NOMO-1 treated with DMSO at 0.1 percent for 48 hours (cell line): Measurements from ENCODE around the gene PGK2.
"Not testable (repeated sequence)": the region's sequence is repeated elsewhere in the genome, so short reads cannot be mapped to it uniquely, and the experiment has no call there.

Experiments
- DNase-seq: peaks from one replicate; lab custom pipeline; 2025; ENCODE audit not compliant: unreplicated experiment; lab: John Stamatoyannopoulos, UW

PGK2 gene

DNA sequence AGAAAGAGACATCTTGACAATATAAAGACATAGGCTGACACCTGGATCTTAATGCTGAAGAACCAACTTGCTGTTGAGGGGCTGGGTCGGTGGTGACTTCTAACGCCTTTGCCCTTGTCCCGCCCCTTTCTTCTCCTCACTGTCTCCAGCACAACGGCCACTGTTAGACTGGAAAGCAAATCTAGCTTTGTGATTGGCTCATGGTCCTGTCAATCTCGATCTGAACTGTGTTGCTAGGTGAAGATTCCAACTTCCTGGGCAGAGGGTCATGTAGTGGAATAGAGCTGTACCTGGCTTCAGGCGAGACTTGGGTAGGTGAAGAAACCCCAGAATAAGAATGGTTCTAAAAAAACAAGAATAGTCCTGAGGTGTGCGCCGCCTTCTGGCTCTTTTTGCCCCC, at the start of gene PGK2:
PGK2 (minus strand) TSS at position 110 of the 400 bp plus-strand sequence; CDS start at position 12, 98 bp downstream.
- DNase-seq, result no peak

GRCh38 chr6:49835140-49835539, 48.1 kb upstream of the PGK2 start:
- DNase-seq, result no peak

DNA sequence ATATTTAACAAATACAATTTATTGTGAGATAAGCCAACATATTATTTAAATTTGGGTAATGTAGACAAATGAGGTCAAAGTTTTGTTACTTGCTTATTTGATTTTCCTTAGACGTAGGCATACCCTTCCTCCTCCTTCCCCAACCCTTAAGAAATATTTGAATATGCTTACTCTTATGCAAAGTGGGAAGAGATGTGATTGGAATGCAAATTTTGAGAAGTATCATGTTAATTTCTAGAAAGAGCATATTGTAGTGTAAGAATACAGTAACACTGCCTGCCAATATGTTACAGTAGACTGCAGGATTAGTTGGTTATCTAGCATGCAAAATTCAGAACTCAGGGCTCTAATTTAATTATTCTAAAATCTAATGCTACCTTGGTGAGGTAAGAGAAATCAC, 46.3 kb upstream of the PGK2 start:
- no peak for DNase-seq

DNA sequence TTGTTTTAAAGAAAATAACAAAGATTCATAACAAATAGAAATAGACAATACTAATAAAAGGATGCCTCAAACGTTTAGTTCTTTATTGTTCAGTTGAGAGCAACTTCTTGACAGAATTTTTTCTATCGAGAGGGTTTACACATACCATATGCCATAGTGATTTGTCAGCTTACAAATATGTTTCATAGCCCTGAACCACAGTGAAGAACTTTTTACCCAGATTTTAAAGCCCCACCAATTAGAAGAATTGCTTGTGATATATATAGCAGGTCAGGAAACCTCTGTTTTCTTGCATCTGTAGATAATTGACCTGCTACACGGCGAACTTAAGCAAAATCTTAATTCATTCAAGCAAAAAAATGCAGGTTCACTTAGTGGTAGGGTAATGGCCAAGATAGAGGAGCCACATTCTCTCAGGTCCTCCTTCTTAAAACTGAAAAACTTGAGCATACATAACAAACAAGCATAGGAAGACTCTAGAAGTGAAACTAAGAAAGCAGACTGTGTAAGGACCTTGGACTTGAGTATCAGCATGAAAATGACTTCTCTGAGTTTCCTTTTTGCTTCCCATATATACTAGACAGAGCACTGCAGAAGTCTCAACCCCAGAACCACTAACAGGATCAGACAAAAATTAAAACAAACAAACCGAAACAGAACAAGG, 39.8 kb upstream of the PGK2 start:
- peak; percentile 7 for DNase-seq

GRCh38 chr6:49815166-49815565, 28.1 kb upstream of the PGK2 start:
- DNase-seq, result no peak

DNA sequence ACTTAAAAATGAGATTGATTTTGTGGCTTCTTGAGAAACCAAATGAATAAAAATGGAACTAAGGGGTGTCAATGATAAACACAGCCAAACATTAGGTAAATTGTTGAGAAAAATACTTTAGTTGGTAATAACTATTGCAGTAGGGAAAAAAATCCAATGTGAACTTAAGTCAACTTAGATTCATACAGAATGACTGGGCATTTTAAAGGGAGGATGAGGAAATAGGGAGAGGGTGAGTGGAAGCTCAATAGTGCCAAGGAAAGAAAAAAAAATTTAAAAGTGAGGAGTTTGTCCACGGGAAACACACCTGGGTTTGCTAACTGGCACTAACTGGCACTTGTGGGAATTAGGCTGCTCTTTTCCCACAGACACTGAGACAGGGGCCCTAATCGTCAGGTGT, 26.2 kb upstream of the PGK2 start:
- DNase-seq, result no peak

DNA sequence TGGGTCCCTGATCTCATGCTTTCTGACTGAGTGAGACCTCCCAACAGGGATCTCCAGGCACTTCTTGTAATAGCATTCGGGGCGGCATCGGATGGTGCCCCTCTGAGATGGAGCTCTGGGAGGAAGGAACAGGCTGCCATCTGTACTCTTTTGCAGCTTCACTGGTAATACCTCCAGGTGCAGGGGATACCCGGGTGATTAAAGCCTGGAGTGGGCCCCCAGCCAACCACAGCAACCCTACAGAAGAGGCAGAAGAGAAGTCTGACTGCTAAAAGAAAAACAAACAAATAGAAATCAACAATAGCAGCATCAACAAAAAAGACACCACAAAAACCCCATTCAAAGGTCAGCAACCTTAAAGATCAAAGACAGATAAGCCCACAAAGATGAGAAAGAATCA, 19.1 kb upstream of the PGK2 start:
- DNase-seq, result no peak

- DNase-seq, result no peak
Observed at GRCh38 chr6:49805246-49805645, 18.2 kb upstream of the PGK2 start.

GRCh38 chr6:49801525-49801924, 14.4 kb upstream of the PGK2 start:
- no peak for DNase-seq

DNA sequence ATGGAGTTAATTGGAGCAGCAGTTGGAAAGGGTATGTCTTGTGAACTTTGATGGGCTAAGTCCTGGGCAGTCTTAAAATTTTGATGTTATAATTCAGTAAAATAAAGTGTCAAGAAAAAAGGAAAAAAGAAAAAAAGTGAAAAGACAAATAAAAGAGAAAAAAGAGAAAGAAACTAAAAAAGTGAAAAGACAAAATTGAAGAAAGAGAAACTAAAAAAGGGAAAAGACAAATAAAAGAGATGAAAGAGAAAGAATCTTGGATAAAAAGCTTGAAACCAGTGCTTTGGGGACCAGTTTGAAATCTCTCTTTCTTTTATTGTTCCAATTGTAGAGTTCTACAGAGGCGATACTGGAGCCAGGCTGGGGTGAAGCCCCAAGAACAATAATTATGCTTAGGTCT, 12.0 kb upstream of the PGK2 start:
- no peak for DNase-seq

- not testable (repeated sequence) for DNase-seq
Observed at GRCh38 chr6:49796842-49797455, 9.9 kb upstream of the PGK2 start.

DNA sequence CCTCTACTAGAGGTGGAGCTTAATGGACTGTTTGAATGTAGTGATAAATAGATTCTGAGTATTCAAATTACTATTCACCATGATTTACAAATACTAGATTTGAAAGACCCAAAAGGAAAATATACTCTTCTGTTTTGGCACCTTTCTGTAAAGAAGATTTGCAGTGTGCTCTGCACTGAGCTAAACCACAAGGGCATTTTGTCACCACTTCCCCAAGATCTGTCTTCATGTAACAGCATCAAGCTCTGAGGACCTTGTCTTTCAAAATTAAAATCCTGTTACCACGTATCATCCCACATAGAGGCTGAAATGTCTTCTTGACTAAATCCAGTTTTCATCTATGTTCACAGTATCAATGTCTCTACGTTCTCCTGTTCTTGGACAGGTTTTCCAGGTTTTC, 3.3 kb upstream of the PGK2 start:
- DNase-seq, result no peak

- DNase-seq, result no peak
Observed at GRCh38 chr6:49784272-49784671, 2.8 kb downstream of the PGK2 start.

- no peak for DNase-seq
Observed at GRCh38 chr6:49782725-49783124, 4.4 kb downstream of the PGK2 start.

DNA sequence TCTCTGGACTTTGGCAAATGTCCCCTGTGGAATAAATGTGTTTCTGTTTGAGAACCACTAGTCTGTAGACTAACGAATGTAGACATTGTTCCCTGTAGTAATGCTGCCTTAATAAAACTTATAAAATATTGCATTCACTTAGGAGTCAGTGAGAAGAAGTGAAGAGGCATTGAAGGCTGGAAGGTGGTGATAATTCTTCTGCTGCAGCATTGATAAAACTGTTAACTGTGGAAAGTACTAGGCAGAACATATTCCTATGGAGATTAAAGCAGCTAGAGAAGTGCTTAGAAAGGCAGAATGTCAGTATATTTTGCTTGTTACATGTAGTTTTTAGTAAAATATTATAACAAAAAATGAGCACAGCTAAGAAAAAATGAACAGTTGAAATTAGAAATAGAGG, 4.8 kb downstream of the PGK2 start:
- DNase-seq, result no peak

DNA sequence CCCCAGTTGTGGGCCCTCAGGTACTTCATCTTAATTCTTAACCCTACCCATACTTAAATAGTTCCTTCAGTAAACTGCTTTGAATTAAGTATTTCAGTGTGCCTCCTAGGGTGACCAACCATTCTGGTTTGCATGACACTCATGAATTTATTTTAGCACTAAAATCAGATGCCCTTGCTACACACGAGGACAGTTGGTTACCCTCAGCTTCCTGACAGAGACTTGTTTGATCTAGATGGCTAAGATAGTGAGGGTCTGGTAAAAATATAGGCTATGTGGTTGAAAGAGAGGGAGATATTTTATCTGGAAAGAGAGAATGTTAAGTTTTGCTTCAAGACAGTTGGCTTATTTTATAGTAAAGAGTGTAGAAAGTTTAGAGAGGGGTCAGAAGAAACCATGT, 10.6 kb downstream of the PGK2 start:
- DNase-seq, result no peak

- DNase-seq, result no peak
Observed at GRCh38 chr6:49775043-49775442, 12.0 kb downstream of the PGK2 start.

DNA sequence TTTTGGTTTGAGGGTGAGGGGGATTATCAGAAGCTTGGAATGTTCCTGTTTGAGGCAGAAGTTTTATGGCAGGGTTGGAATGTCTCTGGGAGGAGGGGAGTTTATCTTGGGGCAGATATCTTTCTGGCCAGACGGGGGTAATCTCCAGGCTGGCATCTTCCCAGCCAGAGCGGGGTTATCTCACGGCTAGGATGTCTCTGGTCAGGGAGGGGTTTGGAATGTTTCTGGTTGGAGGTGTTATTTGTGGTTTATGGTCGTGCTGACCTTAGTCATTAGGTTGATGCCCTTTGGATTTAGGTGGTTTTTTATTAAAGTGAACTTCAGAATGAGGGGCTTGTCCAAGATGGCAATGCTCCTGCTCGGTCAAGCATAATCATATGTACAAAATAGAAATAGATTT, 14.8 kb downstream of the PGK2 start:
- no peak for DNase-seq

DNA sequence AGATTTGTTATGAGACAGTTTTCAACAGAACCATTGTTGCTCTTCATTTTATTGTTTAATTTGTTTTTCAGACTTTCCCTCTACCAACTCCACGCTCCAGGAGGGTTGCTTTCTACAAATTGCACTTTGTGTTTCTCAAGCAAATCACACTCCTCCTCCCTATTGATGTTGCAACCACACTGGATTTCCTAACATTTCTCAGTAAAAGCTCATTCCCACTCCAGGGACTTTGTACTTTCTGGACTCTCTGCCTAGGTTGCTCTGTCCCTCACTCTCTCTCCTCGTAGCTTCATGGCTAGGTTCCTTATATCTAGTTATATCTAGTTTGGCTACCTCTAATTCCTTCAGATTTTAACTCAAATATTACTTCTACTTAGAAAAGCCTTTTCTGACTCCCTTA, 20.3 kb downstream of the PGK2 start:
- no peak for DNase-seq

- no peak for DNase-seq
Observed at GRCh38 chr6:49764571-49765236, 22.4 kb downstream of the PGK2 start.

GRCh38 chr6:49744259-49744658, 42.8 kb downstream of the PGK2 start, which contains the start of gene CRISP3:
CRISP3 (minus strand) TSS chr6:49744388; CDS start chr6:49744367, 21 bp downstream.
- DNase-seq, result no peak

- DNase-seq, result no peak
Observed at GRCh38 chr6:49743429-49743828, 43.7 kb downstream of the PGK2 start.
